A673 (cell line): ENCODE measurements around the gene C9orf43.

ENCODE experiments used
- EZH2 ChIP-seq: fragments of 200-600 bp; sonication (generic); IDR thresholded peaks from 2 replicates; pipeline ENCODE4 v1.6.1; 2017; ENCODE audit warnings: borderline replicate concordance, low read depth, mild to moderate bottlenecking, mixed read lengths, antibody characterized with exemption, low read length; ENCODE audit not compliant: poor library complexity, severe bottlenecking
- TF ChIP-seq, protein P1 (sequence below): fragments of 300-800, 200-600 bp; sonication (generic); conservative IDR thresholded peaks from 2 replicates; pipeline ENCODE4 v1.5.1; 2017; ENCODE audit warnings: low read depth, mild to moderate bottlenecking, antibody characterized with exemption, low read length, moderate library complexity, mixed read lengths

DNA sequence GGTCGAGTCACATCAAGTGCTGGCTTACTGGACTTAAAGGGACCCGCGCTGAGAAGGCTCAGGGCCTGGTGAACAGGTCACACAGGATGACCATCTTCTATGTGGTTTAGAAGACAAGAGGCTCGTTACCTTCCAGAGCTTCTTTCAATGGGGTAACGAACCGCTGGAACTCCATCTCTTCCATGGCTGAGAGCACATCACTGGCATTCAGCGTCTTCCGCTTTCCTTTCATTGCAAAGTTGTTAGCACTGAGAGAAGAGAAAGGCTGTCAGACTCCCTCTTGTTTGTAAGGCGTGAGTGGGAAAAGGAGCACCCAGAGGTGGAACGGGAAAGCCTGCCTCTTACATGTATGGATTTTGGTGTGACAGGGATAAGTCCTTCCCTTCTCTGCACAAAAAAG, 1.1 kb upstream of the C9orf43 start:
- TF ChIP-seq, protein P1, sequence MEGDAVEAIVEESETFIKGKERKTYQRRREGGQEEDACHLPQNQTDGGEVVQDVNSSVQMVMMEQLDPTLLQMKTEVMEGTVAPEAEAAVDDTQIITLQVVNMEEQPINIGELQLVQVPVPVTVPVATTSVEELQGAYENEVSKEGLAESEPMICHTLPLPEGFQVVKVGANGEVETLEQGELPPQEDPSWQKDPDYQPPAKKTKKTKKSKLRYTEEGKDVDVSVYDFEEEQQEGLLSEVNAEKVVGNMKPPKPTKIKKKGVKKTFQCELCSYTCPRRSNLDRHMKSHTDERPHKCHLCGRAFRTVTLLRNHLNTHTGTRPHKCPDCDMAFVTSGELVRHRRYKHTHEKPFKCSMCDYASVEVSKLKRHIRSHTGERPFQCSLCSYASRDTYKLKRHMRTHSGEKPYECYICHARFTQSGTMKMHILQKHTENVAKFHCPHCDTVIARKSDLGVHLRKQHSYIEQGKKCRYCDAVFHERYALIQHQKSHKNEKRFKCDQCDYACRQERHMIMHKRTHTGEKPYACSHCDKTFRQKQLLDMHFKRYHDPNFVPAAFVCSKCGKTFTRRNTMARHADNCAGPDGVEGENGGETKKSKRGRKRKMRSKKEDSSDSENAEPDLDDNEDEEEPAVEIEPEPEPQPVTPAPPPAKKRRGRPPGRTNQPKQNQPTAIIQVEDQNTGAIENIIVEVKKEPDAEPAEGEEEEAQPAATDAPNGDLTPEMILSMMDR = no peak
- TF ChIP-seq EZH2 = no peak
